GM18951 (cell line): ENCODE measurements around the gene MRM3.
"Not testable (repeated sequence)": the region's sequence is repeated elsewhere in the genome, so short reads cannot be mapped to it uniquely, and the experiment has no call there.

ENCODE experiments used
- POLR2A ChIP-seq: IDR thresholded peaks from 4 replicates; pipeline ENCODE4 v1.6.1; 2011; ENCODE audit warnings: mild to moderate bottlenecking; ENCODE audit not compliant: insufficient read length, insufficient read depth; ENCODE audit errors: extremely low read depth
- in situ Hi-C: fragments of 300-500 bp; cut with MboI; formaldehyde crosslinking; loops from one replicate; pipeline ENCODE4 v1.12.0; 2022; ENCODE audit warnings: low sequenced_read_pairs, mixed read lengths, inconsistent platforms; ENCODE audit not compliant: unreplicated experiment

MRM3 gene

DNA sequence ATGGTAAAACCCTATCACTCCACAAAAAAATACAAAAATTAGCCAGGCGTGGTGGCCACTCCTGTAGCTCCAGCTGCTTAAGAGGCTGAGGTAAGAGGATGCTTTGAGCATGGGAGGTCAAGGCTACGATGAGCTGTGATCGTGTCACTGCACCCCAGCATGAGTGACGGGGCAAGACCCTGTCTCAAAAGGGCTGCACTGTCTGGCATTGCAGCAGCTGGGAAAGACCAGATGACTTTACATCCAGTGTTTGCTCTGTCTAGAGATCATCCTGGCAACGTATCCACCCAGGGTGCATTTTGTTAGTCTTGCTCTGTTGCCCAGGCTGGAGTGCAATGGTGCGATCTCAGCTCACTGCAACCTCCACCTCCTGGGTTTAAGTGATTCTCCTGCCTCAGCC lies 52.0 kb downstream of the MRM3 start:
- in situ Hi-C loops: no loop called here
- no peak for TF ChIP-seq POLR2A

DNA sequence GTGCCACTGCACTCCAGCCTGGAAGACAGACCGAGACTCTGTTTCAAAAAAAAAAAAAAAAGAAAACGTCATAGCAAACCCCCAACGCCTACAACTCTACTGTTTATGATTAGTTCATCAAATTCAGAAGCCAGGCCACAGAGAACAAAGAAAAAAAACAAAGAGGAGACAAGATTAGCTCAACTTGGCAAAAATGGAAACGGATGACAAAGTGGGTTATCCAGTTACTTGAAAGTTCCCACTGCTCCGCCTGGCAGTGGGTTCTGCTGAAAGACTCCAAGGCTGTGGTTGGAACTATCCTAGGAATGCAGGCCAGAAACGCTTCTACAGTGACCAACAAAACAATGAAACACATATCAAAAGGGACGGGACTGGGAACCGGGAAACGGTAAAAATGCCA lies 53.1 kb downstream of the MRM3 start:
- in situ Hi-C loops: no loop called here
- TF ChIP-seq POLR2A: no peak

DNA sequence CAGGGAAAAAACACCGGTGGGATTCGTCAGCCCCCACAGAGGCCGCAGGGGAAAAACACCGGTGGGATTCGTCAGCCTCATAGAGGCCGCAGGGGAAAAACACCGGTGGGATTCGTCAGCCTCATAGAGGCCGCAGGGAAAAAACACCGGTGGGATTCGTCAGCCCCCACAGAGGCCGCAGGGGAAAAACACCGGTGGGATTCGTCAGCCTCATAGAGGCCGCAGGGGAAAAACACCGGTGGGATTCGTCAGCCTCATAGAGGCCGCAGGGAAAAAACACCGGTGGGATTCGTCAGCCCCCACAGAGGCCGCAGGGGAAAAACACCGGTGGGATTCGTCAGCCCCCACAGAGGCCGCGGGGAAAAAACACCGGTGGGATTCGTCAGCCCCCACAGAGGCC lies 53.6 kb downstream of the MRM3 start:
- in situ Hi-C loops: not testable (repeated sequence)

DNA sequence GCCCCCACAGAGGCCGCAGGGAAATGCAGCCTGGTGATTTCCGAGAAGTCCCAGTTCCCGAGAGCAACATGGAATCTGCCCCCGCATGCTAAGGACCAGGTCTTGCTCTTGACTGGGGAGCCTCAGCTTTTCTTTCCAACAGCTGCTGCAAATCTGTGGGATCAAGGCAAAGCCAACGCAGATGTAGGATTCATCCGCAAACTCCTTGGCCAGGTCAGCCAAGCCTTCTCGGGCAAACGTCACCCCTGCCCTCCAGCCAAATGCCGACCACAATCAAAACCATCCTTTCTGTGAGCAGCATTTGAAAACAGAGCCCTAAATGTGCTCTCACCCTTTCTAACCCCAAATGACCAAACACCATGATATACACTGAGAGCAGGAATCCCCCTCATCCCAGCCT lies 54.0 kb downstream of the MRM3 start:
- in situ Hi-C loops: no loop called here
- no peak for TF ChIP-seq POLR2A

DNA sequence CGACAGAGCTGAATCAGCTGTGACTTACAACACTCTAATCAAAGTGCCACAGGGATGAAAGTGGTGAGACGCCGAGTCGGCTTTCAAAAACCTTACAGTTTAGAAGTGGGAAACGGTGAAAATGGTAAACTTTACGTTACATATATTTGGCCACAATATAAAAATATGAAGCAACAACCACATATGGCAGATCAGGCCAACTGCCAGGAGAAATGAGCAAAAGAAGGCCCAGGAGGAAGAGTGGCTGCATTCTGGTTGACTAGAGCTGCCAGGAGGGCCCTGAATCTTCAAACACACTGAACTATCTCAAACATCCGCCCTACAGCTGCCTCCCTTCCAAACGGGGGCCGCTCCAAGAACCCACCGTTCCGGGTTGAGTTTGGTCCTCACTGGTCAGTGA lies 56.3 kb downstream of the MRM3 start:
- in situ Hi-C loops: no loop called here
- TF ChIP-seq POLR2A: no peak

DNA sequence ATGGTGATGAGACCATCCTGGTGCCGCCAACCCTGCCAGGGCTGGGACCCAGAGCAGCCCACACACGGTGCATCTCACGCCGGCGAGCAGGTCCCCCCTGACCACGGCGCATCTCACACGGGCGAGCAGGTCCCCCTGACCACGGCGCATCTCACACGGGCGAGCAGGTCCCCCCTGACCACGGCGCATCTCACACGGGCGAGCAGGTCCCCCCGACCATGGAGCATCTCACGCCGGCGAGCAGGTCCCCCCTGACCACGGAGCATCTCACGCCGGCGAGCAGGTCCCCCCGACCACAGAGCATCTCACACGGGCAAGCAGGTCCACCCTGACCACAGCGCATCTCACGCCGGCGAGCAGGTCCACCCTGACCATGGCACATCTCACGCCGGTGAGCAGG lies 59.2 kb downstream of the MRM3 start:
- TF ChIP-seq POLR2A: no peak
- in situ Hi-C loops: no loop called here
